ENCODE results near the gene GNE.
"Not testable (repeated sequence)": the region's sequence is repeated elsewhere in the genome, so short reads cannot be mapped to it uniquely, and the experiment has no call there.

The GNE gene

GRCh38 chr9:36210722-36211121 lies 47.5 kb downstream of the GNE start:
- no peak for DNase-seq

DNA sequence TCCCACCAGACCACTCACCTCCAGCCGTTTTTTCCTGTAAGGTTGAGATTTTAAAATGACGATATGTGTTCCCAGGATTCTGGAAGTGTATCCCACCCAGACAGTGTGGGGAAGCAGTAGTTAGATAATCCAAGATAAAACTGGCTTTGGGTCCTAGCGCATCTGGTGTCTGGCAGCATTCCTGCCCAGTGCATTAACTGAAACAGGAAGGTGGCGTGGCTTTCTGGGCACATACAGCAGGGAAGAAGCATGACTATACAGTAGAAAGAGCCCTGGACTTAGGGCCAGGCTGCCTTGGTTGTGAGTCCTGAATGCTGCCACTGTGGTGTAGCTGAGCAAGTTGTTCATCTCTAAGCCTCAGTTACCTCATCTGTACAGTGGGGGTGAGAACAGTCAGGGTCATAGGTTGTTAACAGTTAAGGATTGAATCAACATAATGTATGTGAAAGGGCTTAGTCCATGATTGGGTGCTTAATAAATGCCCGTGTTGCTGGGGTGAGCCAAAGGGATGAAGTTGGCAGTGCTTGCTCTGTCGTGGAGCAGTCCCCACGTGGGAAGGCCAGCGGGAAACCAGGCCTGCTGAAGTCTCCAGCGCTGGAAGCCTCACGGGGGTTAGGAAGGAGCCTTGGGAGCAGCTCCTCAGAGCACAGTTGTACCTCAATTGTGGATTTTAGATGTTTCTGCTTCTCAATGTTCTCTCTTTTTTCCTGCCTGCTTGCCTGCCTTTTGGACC lies 49.6 kb downstream of the GNE start:
- DNase-seq = no peak

DNA sequence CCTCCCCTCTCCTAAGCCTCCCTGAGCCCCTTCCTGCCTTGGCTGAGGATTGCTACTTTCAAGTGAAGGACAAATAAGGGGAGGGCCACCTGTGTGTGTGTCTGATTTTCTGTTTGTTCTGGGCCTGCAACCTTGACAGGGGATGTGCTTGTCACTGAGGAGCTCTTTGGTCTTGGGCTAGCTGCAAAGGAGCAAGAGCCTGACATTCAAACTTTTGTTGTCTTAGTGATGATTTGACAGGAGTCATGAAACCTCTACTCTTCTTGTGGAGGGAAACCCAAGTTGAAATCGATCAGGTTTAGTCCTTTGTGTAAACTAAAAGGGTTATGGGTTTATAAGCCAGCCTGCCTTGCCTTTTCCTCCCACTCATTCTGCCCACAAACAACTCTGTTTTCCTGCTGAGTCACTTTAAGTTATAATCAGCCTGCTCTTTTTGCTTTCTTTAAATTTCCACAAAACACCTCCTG lies 50.7 kb downstream of the GNE start:
- DNase-seq = no peak

DNA sequence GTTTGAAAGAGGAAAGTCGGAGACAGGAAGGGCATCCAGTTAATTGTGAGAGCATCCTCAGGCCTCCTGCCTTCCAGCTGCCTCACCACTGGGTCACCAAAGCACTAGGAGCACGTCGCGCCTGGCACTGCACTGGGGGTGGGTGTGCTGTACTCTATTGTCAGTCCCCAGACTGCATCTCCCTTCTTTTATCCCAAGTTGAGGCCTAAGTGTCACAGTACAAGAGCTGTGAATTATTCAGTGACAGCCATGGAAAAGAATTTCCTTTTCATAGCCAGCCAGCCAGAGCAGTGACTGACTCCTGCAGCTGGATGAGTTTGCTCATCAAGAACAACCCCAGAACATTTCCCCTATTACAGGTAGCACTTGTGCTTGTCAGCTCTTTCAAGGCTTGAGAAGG lies 51.2 kb downstream of the GNE start:
- DNase-seq = peak in 44 of 56 donors; percentile 10 to 75 (median 44)

- peak in 4 of 56 donors; percentile 6 to 21 (median 12) for DNase-seq
Measured at GRCh38 chr9:36204906-36205547, 53.2 kb downstream of the GNE start.

- no peak for DNase-seq
Measured at GRCh38 chr9:36194326-36195000, 63.8 kb downstream of the GNE start.

DNA sequence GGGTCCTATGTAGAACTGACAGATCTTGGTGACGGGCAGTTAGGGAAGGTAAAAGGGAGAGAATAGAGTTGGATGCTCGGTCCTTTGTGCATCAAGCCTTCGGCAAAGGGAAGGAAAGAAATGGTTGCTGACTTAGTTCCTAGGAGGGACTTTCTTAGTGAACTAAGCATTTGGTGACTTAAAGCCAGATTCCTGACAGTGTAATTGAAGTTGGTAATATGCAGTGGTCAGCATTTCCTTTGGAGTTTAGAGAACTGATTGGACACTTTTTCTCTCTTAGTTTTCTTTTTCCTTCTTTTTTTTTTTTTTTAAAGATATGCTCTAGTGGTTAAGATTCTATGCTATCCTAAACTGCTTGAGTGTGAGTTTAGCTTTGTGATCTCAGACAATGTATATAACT lies 65.2 kb downstream of the GNE start:
- no peak for DNase-seq

DNA sequence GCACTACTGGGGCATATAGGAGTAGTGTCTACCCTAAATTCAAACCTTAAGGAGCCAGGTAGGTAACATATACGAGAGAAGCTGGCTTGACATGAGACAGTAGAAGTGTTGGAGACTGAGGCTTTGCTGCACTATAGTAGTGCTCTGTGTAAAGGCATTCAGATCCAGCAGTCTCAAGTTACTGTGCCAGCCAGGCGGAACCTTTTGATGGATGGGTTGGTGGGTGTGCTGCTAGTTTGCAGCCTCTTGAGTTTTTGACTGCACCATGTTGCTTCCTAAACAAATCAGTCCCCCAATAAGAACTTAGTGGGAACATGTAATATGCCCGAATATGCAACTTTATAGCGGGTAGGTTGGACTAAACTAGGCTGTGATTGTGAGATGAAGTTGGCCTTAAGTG lies 66.1 kb downstream of the GNE start:
- DNase-seq = no peak

GRCh38 chr9:36191686-36192085 lies 66.6 kb downstream of the GNE start:
- DNase-seq = no peak

DNA sequence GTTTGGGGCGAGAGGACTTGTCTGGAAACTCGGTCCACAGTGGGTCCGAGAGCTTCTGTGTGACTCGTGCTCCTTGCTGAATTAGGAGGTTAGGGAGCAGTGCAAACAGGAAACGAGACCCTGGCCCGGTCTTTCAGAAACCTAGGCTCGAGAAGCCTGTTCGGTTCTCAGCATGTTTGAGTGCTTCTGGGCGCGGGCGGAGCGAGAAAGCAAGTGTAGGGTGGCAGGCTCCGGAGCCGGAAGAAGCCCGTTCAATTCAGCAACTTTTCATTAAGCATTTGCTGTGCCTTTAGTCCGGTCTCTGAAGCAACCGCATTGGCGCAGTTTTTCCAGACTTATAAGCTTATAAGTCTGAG lies 67.0 kb downstream of the GNE start:
- peak in 11 of 56 donors; percentile 15 to 60 (median 48) for DNase-seq

DNA sequence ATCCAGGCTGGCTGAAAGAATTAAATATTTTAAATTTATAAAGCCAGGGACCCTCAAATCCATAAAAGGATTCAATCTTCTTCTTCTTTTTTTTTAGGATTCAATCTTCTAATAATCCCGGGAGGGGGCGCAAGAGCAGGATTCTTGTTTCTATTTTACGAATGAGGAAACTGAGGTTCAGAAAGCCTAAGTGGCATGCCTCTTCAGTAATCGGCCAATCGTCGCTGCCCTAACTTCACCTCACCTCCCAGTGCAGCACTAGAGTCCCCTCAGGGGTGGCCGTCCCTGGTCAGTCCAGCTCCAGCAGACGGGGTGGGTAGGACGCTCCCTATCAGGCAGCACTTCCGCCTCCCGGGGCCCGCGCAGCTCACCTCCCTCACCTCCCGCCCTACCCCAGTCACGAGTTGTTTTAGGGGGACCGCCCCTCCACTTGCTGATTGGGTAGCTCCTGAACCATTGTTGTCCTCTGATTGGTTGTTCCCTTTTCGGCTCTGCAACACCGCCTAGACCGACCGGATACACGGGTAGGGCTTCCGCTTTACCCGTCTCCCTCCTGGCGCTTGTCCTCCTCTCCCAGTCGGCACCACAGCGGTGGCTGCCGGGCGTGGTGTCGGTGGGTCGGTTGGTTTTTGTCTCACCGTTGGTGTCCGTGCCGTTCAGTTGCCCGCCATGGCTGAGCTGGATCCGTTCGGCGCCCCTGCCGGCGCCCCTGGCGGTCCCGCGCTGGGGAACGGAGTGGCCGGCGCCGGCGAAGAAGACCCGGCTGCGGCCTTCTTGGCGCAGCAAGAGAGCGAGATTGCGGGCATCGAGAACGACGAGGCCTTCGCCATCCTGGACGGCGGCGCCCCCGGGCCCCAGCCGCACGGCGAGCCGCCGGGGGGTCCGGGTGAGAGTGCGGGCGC lies 67.6 kb downstream of the GNE start, which contains the start of gene CLTA:
TSS of gene CLTA (plus strand) at position 534 of the 902 bp plus-strand sequence. CDS start at position 670, 136 bp downstream.
- peak; percentile 79 to 99 (median 98) for DNase-seq

- no peak for DNase-seq
Measured at GRCh38 chr9:36189976-36190375, 68.3 kb downstream of the GNE start.

DNA sequence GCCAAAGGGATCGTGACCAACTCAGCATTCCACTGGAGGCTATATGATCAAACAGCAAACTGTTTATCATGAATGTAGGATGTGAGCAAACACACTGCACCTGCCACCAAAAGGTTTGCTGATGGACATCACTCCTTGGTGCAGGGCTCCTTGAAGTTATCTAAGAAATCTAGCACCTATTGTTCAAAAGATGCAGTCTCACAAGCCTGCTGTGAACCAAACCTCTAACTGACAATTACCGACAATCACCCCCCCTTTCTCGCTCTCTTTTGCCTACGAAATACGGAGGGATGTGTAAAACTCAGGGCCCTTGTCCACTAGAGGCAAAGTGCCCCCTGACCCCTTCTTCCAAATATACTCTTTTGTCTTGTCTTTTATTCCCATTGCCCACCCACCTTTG lies 70.0 kb downstream of the GNE start:
- DNase-seq = no peak

DNA sequence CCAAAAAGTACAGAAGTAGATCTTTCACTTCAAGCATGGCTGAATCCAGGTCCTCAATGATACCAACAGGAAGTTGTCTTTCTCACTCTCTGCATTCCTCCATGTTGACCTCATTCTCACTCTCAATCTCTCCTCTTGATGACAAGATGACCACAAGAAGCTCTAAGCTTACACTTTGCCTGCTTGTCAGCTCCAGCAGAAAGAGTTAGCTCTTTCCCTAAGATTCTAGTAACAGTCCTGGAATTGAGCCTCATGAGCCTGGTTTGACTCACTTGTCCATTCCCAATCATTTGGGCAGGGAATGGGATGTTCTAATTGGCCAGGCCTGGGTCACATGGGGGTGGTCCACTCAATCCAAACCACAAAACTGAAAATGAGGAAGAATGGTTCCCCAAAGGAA lies 70.8 kb downstream of the GNE start:
- DNase-seq = no peak

DNA sequence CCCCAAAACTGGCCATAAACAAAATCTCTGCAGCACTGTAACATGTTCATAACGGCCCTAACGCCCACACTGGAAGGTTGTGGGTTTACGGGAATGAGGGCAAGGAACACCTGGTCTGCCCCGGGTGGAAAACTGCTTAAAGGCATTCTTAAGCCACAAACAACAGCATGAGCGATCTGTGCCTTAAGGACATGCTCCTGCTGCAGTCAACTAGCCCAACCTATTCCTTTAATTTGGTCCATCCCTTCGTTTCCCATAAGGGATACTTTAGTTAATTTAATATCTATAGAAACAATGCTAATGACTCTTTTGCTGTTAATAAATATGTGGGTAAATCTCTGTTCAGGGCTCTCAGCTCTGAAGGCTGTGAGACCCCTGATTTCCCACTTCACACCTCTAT lies 78.0 kb downstream of the GNE start:
- DNase-seq = not testable (repeated sequence)

DNA sequence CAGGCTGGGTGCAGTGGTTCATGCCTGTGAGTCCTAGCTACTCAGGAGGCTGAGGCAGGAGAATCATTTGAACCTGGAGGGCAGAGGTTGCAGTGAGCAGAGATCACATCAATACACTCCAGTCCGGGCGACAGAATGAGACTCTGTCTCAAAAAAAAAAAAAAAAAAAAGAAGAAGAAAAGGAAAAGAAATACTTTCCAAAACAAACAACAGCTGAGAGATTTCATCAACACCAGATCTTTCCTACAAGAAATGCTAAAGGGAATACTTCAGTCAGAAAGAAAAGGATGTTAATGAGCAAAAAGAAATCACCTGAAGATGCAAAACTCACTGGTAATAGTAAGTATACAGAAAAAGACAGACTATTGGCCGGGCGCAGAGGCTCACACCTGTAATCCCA lies 80.7 kb downstream of the GNE start:
- DNase-seq = no peak

DNA sequence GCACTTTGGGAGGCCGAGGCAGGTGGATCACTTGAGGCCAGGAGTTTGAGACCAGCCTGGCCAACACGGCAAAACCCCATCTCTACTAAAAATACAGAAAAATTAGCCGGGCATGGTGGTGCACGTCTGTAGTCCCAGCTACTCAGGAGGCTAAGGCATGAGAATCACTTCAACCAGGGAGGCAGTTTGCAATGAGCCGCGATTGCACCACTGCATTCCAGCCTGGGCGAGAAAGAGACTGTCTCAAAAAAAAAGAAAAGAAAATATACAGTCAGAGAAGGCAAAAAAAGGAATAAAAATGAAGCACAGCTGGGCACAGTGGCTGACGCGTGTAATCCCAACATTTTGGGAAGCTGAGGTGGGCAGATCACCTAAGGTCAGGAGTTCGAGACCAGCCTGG lies 81.8 kb downstream of the GNE start:
- DNase-seq = not testable (repeated sequence)

- not testable (repeated sequence) for DNase-seq
Measured at GRCh38 chr9:36175209-36175608, 83.0 kb downstream of the GNE start.

DNA sequence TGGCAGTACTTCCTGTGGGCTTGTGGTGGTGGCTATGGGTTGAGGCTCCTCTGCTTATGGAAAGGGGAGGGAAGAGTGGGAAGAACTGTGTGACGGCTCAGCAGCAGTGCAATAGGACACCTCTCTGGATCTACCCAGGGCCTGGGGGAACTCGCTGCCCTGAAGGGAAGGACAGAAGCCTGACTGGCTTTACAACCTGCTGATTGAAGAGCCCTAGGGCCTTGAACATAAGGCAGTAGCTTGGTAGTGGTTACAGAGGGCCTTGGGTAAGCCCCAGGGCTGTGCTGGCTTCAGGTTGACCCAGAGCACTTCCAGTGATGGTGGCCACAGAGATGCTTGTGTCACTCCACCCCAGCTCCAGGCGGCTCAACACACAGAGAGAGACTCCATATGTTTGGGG lies 83.5 kb downstream of the GNE start:
- DNase-seq = no peak

DNA sequence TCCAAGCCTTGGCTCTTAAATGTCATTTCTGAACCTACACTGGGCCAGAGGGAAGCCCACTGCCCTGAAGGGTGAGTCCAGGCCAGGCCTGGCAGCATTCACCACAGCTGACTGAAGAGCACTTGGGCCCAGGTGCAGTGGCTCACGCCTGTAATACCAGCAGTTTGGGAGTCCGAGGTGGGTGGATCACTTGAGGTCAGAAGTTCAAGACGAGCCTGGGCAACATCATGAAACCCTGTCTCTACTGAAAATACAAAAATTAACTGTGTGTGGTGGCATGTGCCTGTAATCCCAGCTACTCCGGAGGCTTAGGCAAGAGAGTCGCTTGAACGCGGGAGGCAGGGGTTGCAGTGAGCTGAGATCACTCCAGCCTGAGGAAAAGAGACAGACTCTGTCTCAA lies 84.0 kb downstream of the GNE start:
- DNase-seq = no peak

DNA sequence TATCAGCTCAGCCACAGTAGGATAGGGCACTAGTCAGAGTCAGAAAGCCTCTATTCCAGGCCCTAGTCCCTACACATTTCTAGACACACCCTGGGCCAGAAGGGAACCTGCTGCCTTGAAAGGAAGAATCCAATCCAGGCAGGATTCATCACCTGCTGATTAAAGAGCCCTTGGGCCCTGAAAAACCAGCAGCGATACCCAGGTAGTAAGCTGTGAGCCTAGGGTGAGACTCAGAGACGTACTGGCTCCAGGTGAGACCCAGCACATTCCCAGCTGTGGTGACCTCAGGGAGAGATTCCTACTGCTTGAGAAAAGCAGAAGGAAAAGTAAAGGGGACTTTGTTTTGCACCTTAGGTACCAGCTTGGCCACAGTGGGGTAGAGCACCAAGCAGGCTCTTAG lies 84.4 kb downstream of the GNE start:
- no peak for DNase-seq
